Measurements from ENCODE around the gene OR51B4.

Gene OR51B4

GRCh38 chr11:5275369-5276110 is 26.2 kb downstream of the OR51B4 start:
- no peak for TF ChIP-seq ZNF747 (tag by site-specific recombination; IDR thresholded peaks at IDR 0.05)
- no peak for TF ChIP-seq ZNF48 (tag by site-specific recombination; IDR thresholded peaks at IDR 0.05)
- no peak for TF ChIP-seq ZXDB (tag by site-specific recombination; IDR thresholded peaks at IDR 0.05)
- TF ChIP-seq ZNF426 (tag by site-specific recombination; IDR thresholded peaks at IDR 0.05): no peak
- no peak for TF ChIP-seq ZSCAN23 (tag by site-specific recombination; IDR thresholded peaks at IDR 0.05)
- no peak for TF ChIP-seq WT1 (tag by site-specific recombination; IDR thresholded peaks at IDR 0.05)
- no peak for TF ChIP-seq ZBTB8A (tag by site-specific recombination; IDR thresholded peaks at IDR 0.05)
- TF ChIP-seq ZNF585B (tag by site-specific recombination; IDR thresholded peaks at IDR 0.05): no peak
- TF ChIP-seq ZNF280C (tag by site-specific recombination; IDR thresholded peaks at IDR 0.05): no peak
- Histone ChIP-seq H3K27ac (ENCODE audit: extremely low read depth, low read depth, low read length) (no peak overlapping the region), H3K4me1 (ENCODE audit: control insufficient read depth, insufficient read depth, low read length) (no peaks in the 10 kb centered on the region), H3K36me3 (ENCODE audit: control insufficient read depth in 2 of 2, insufficient read depth in 1 of 2, low read length in 2 of 2) (no peaks in the 10 kb centered on the region), H3K9me3 (ENCODE audit: control insufficient read depth, insufficient read depth, low read depth, low read length) (no peaks in the 10 kb centered on the region), H3K4me3 (ENCODE audit: low read depth, low read length) (no peak overlapping the region)
- ChIA-PET CTCF (interaction anchor here (0.6 kb wide), 1 partner anchor 15 kb away, joined by 3 read pairs; no protein-coding TSS in a partner anchor), POLR2A (no interaction called here)

GRCh38 chr11:5274395-5274794 is 27.4 kb downstream of the OR51B4 start:
- no peaks in the 10 kb centered on the region for H3K9me3 ChIP-seq (ENCODE audit: control insufficient read depth, insufficient read depth, low read depth, low read length)
- H3K4me3 ChIP-seq (ENCODE audit: low read depth, low read length): no peak overlapping the region
- TF ChIP-seq ZNF214 (tag by site-specific recombination; IDR thresholded peaks at IDR 0.05; ENCODE audit: borderline replicate concordance): no peak
- no peak for TF ChIP-seq TSHZ1 (tag by site-specific recombination; IDR thresholded peaks at IDR 0.05; ENCODE audit: borderline replicate concordance)
- no peak for TF ChIP-seq MYNN (tag by site-specific recombination; IDR thresholded peaks at IDR 0.05; ENCODE audit: borderline replicate concordance)
- no peak for TF ChIP-seq INSM2 (tag by site-specific recombination; IDR thresholded peaks at IDR 0.05)
- TF ChIP-seq ZNF18 (tag by site-specific recombination; IDR thresholded peaks at IDR 0.05): no peak
- no peak for TF ChIP-seq ZNF398 (tag by site-specific recombination; IDR thresholded peaks at IDR 0.05)
- TF ChIP-seq ZNF155 (tag by site-specific recombination; IDR thresholded peaks at IDR 0.05): no peak
- H3K27ac ChIP-seq (ENCODE audit: extremely low read depth, low read depth, low read length): no peak overlapping the region
- no peaks in the 10 kb centered on the region for H3K36me3 ChIP-seq (ENCODE audit: control insufficient read depth in 2 of 2, insufficient read depth in 1 of 2, low read length in 2 of 2)
- ChIA-PET POLR2A (no interaction called here), CTCF (no interaction called here)
- no peaks in the 10 kb centered on the region for H3K4me1 ChIP-seq (ENCODE audit: control insufficient read depth, insufficient read depth, low read length)
